K562 (cell line): ENCODE measurements around the gene INS. TPM values are rescaled to one million over a fixed set of nuclear protein-coding genes. Genes with fewer than 3 reads are reported as not detected.

Experiments used
- ATAC-seq: fragments of 200-7000 bp; cut with Tn5 transposase; 3 replicates; pipeline ENCODE4 v1.9.1; 2020; ENCODE audit warnings: moderate library complexity
- BruUV-seq: library from RNA; stranded (reverse); fragments of 400-500 nt; replicated peaks from 2 replicates; lab custom pipeline; 2021; lab: Mats Ljungman, UMichigan
- CTCF ChIA-PET: fragments of 300-600 bp; formaldehyde crosslinking; extraction: SDS; loops from one replicate; lab custom pipeline; 2021; ENCODE audit warnings: low intra/inter-chr PET ratio; lab: Yijun Ruan, JAX
- POLR2A ChIA-PET: fragments of 300-600, 350-650 bp; sonication (Branson Sonifier 250); formaldehyde crosslinking; extraction: SDS; loops from one replicate; lab custom pipeline; 2021; ENCODE audit warnings: antibody characterized with exemption, inconsistent platforms; lab: Yijun Ruan, JAX
- DNase-seq, 4 experiments: peaks; one replicate each; pipeline versions ENCODE4 v3.0.0 to v3.0.0-alpha.2; 2011 to 2018; ENCODE audit warnings: low spot score in 3 of 4, mixed read lengths in 3 of 4; ENCODE audit errors: extremely low read depth in 1 of 4
- FAIRE-seq: peaks from 2 replicates; lab custom pipeline; 2011; peaks lifted over from hg19 to GRCh38; lab: Jason Lieb, UNC
- H2AFZ ChIP-seq: 2 replicates; pipeline ENCODE4 v1.6.0; 2011; ENCODE audit warnings: low read depth, low read length, control low read depth, inconsistent platforms
- H3K27ac ChIP-seq: fragments of 200-600 bp; 3 replicates; pipeline ENCODE4 v1.8.0; 2011; ENCODE audit warnings: low read depth, mild to moderate bottlenecking, control low read depth, inconsistent platforms, low read length, moderate library complexity, mixed read lengths; ENCODE audit errors: extremely low read depth
- H3K27me3 ChIP-seq, 2 experiments: fragments of 300-600 bp in 1 of 2; 2 replicates in 1 of 2; 3 replicates in 1 of 2; pipeline versions ENCODE4 v1.6.0 to v1.8.0; 2011; ENCODE audit warnings: inconsistent platforms in 2 of 2, low read length in 2 of 2, mild to moderate bottlenecking in 1 of 2, mixed read lengths in 1 of 2, moderate library complexity in 1 of 2; ENCODE audit not compliant: control insufficient read depth in 2 of 2, insufficient read depth in 2 of 2
- H3K36me3 ChIP-seq: fragments of 300-600 bp; 3 replicates; pipeline ENCODE4 v1.8.0; 2011; ENCODE audit warnings: mild to moderate bottlenecking, low read length, inconsistent platforms; ENCODE audit not compliant: control insufficient read depth, insufficient read depth
- H3K4me1 ChIP-seq, 2 experiments: fragments of 200-600 bp in 1 of 2; replicated peaks in 1 of 2; 2 replicates in 1 of 2; 3 replicates in 1 of 2; pipeline versions ENCODE4 v1.5.1 to v1.8.0; 2011; ENCODE audit warnings: inconsistent platforms in 2 of 2, low read length in 2 of 2, mild to moderate bottlenecking in 1 of 2, mixed read lengths in 1 of 2, moderate library complexity in 1 of 2; ENCODE audit not compliant: control insufficient read depth in 2 of 2, insufficient read depth in 2 of 2
- H3K4me2 ChIP-seq: 2 replicates; pipeline ENCODE4 v1.6.1; 2011; ENCODE audit warnings: low read length, control low read depth, inconsistent platforms, mixed read lengths; ENCODE audit not compliant: insufficient read depth
- H3K4me3 ChIP-seq: fragments of 200-600 bp; sonication (generic), shearing (Covaris generic); 2 replicates; pipeline ENCODE4 v1.5.1; 2016; ENCODE audit warnings: control low read depth, inconsistent platforms
- H3K79me2 ChIP-seq: fragments of 200-600 bp; 3 replicates; pipeline ENCODE4 v1.8.0; 2011; ENCODE audit warnings: low read length, inconsistent platforms; ENCODE audit not compliant: control insufficient read depth, insufficient read depth
- H3K9ac ChIP-seq, 2 experiments: 2 replicates each; pipeline versions ENCODE4 v1.6.0 to v1.6.1; 2011; ENCODE audit warnings: low read depth in 2 of 2, low read length in 2 of 2, control low read depth in 1 of 2, inconsistent platforms in 1 of 2, mild to moderate bottlenecking in 1 of 2, mixed read lengths in 1 of 2; ENCODE audit not compliant: insufficient read depth in 1 of 2
- H3K9me1 ChIP-seq: one replicate; pipeline ENCODE4 v1.6.0; 2011; ENCODE audit warnings: inconsistent platforms, mild to moderate bottlenecking, low read length, moderate library complexity; ENCODE audit not compliant: control insufficient read depth, insufficient read depth
- H3K9me3 ChIP-seq: replicated peaks from 2 replicates; pipeline ENCODE4 v1.5.1; 2011; ENCODE audit warnings: low read depth, low read length, inconsistent platforms; ENCODE audit not compliant: control insufficient read depth, insufficient read depth
- H4K20me1 ChIP-seq: replicated peaks from 2 replicates; pipeline ENCODE4 v1.6.1; 2011; ENCODE audit warnings: low read length, inconsistent platforms, mixed read lengths; ENCODE audit not compliant: control insufficient read depth, insufficient read depth
- ARHGAP35 ChIP-seq: fragments of 450-650 bp; IDR thresholded peaks from 2 replicates; pipeline ENCODE4 v1.6.1; 2018; ENCODE audit not compliant: partially characterized antibody
- CBX2 ChIP-seq: fragments of 200-600 bp; sonication (generic); IDR thresholded peaks from one replicate; pipeline ENCODE4 v1.6.1; 2012; ENCODE audit warnings: mild to moderate bottlenecking, low read length, inconsistent platforms; ENCODE audit not compliant: insufficient read depth, poor library complexity, severe bottlenecking
- FIP1L1 ChIP-seq: fragments of 200-400 bp; formaldehyde crosslinking; IDR thresholded peaks from 2 replicates; pipeline ENCODE4 v1.6.1; 2018; ENCODE audit warnings: mild to moderate bottlenecking, low read depth, low read length; ENCODE audit not compliant: poor library complexity, severe bottlenecking
- HSF4 ChIP-seq: fragments of 250-450 bp; sonication (Bioruptor Pico); IDR thresholded peaks from 2 replicates; pipeline ENCODE4 v2.1.2; 2022; ENCODE audit warnings: mild to moderate bottlenecking, moderate library complexity, borderline replicate concordance
- MAZ ChIP-seq, 2 experiments: fragments of 450-650 bp in 1 of 2; sonication (generic) in 1 of 2; formaldehyde crosslinking; IDR thresholded peaks in 1 of 2; conservative IDR thresholded peaks in 1 of 2; 2 replicates each; pipeline versions ENCODE4 v1.4.0 to v1.5.0; 2020; ENCODE audit warnings: mild to moderate bottlenecking in 1 of 2, missing genetic modification reagents in 1 of 2
- MCM7 ChIP-seq, 2 experiments: fragments of 450-650 bp; IDR thresholded peaks; 2 replicates each; pipeline ENCODE4 v1.6.1; 2016 to 2018
- MYC ChIP-seq, 2 experiments: fragments of 250-450 bp in 1 of 2; sonication (Bioruptor Pico) in 1 of 2; IDR thresholded peaks; 2 replicates each; pipeline versions ENCODE4 v1.5.1 to v1.6.1; 2012 to 2021; ENCODE audit warnings: low read depth in 2 of 2, borderline replicate concordance in 1 of 2, improper control_type of control experiment in 1 of 2, low read length in 1 of 2, mild to moderate bottlenecking in 1 of 2, moderate library complexity in 1 of 2
- POLR2AphosphoS5 ChIP-seq: IDR thresholded peaks from 2 replicates; pipeline ENCODE4 v1.6.1; 2011; ENCODE audit warnings: mild to moderate bottlenecking, low read depth, low read length, moderate library complexity; ENCODE audit not compliant: control insufficient read depth, insufficient read depth
- RBBP5 ChIP-seq: fragments of 200-600 bp; sonication (generic); IDR thresholded peaks from 2 replicates; pipeline ENCODE4 v1.6.1; 2012; ENCODE audit warnings: borderline replicate concordance, mild to moderate bottlenecking, low read length, control low read depth, inconsistent platforms; ENCODE audit not compliant: insufficient read depth, poor library complexity, severe bottlenecking
- THRAP3 ChIP-seq: fragments of 450-650 bp; IDR thresholded peaks from 2 replicates; pipeline ENCODE4 v1.6.1; 2016; ENCODE audit warnings: mild to moderate bottlenecking, inconsistent platforms, borderline replicate concordance
- ZBTB49 ChIP-seq: sonication (generic); formaldehyde crosslinking; IDR thresholded peaks from 2 replicates; pipeline ENCODE4 v1.8.0; 2022; ENCODE audit warnings: missing genetic modification reagents, mild to moderate bottlenecking, borderline replicate concordance
- ZBTB7A ChIP-seq: IDR thresholded peaks from 2 replicates; pipeline ENCODE4 v1.6.1; 2011; ENCODE audit warnings: low read depth, mild to moderate bottlenecking, low read length, moderate library complexity, borderline replicate concordance; ENCODE audit not compliant: control insufficient read depth
- ZKSCAN1 ChIP-seq: fragments of 150-350 bp; IDR thresholded peaks from 2 replicates; pipeline ENCODE4 v1.6.1; 2016; ENCODE audit warnings: low read depth, low read length
- ZNF217 ChIP-seq: sonication (generic); formaldehyde crosslinking; IDR thresholded peaks from 2 replicates; pipeline ENCODE4 v1.8.0; 2022; ENCODE audit warnings: mild to moderate bottlenecking, missing genetic modification reagents
- ZNF3 ChIP-seq: fragments of 250-450 bp; sonication (Bioruptor Pico); IDR thresholded peaks from 2 replicates; pipeline ENCODE4 v1.5.0; 2021; ENCODE audit warnings: mild to moderate bottlenecking, moderate library complexity
- ZNF695 ChIP-seq: fragments of 450-650 bp; formaldehyde crosslinking; IDR thresholded peaks from 2 replicates; pipeline ENCODE4 v1.4.0; 2020; ENCODE audit warnings: mild to moderate bottlenecking, moderate library complexity
- WGBS: fragments of 100-300 bp; shearing (Covaris generic); methylation state at CpG from one replicate; pipeline ENCODE4 v1.1.6; 2016; ENCODE audit warnings: low coverage, mixed read lengths; ENCODE audit not compliant: insufficient coverage; ENCODE audit errors: missing lambda C conversion rate; 5-methylcytosine and 5-hydroxymethylcytosine counted together
- in situ Hi-C: fragments of 300-500 bp; cut with MboI; formaldehyde crosslinking; loops from 4 replicates; pipeline ENCODE4 v1.15.0; 2018; ENCODE audit warnings: inconsistent platforms, mixed read lengths
- intact Hi-C: fragments of 100-400 bp; cut with micrococcal nuclease; formaldehyde crosslinking; loops from 2 replicates; pipeline ENCODE4 v1.14.2; 2022
- polyA plus RNA-seq, 8 experiments: library from polyadenylated mRNA; depleted of rRNA in 4 of 8; stranded (reverse) in 5 of 8; unstranded in 3 of 8; fragments of >200 nt; fragmentation: Nextera tagmentation in 2 of 8; fragmentation: Illumina TruSeq in 1 of 8; extraction: Ambion mirVana in 2 of 8; extraction: Trizol in 1 of 8; gene quantifications; 2 replicates each; pipeline versions ENCODE4 v1.2.1 to v1.2.3, GENCODE V29; 2011 to 2014; ENCODE audit warnings: inconsistent platforms in 1 of 8, missing spikeins in 1 of 8
- total RNA-seq, 7 experiments: library from RNA; depleted of rRNA in 6 of 7; stranded (reverse); fragments of >200 nt in 6 of 7; fragmentation: Illumina TruSeq in 2 of 7; extraction: Trizol in 2 of 7; gene quantifications; 2 replicates each; pipeline versions ENCODE4 v1.2.1 to v1.2.3, GENCODE V29; 2011 to 2021; ENCODE audit warnings: low replicate concordance in 1 of 7

Gene INS
- total and polyA plus RNA-seq, 9 of the 15 experiments (the other 6 are each of a cell fraction or from before 2014, with no cell fraction given) = not detected

- ATAC-seq (no peak), DNase-seq (no peak), FAIRE-seq (no peak)
- Histone ChIP-seq H3K4me1 (no peaks in the 10 kb centered on the region), H3K9ac (no peak overlapping the region; a peak in 1 of 4 replicates), H2AFZ (no peak overlapping the region), H3K79me2 (no peaks in the 10 kb centered on the region), H3K9me1 (no peaks in the 10 kb centered on the region), H3K9me3 (no peaks in the 10 kb centered on the region), H3K27me3 (peaks cover 0 to 12% of the 10 kb centered on the region in 2 experiments; a peak in 3 of 5 replicates), H3K27ac (no peak overlapping the region), H4K20me1 (no peaks in the 10 kb centered on the region), H3K4me2 (no peak overlapping the region), H3K36me3 (no peaks in the 10 kb centered on the region), H3K4me3 (no peak overlapping the region)
- BruUV-seq = no TSS peak
- ChIA-PET POLR2A (interaction anchor here (0.6 kb wide), 2 partner anchors 18 to 875 kb away, joined by 3 read pairs; no protein-coding TSS in a partner anchor), CTCF (no interaction called here)
- intact Hi-C loops (no loop called here), in situ Hi-C loops (no loop called here)
- TF ChIP-seq MYC (IDR thresholded peaks at IDR 0.05; ENCODE audit: low read depth, low read length) = no peak
- TF ChIP-seq MYC (CRISPR knock-in tag; IDR thresholded peaks at IDR 0.05; ENCODE audit: borderline replicate concordance, low read depth) = no peak
- TF ChIP-seq ZBTB7A = no peak
- TF ChIP-seq ARHGAP35 = no peak
- TF ChIP-seq ZBTB49 (CRISPR knock-in tag) = no peak
- TF ChIP-seq CBX2 = no peak
- no peak for TF ChIP-seq THRAP3
- no peak for TF ChIP-seq ZNF3 (CRISPR knock-in tag)
- TF ChIP-seq POLR2AphosphoS5 = no peak
- TF ChIP-seq HSF4 (CRISPR knock-in tag) = no peak
- no peak for TF ChIP-seq ZNF695 (CRISPR knock-in tag)
- no peak for TF ChIP-seq MAZ (CRISPR knock-in tag; conservative IDR thresholded peaks at IDR 0.05 in 1 of 2, IDR thresholded peaks at IDR 0.05 in 1 of 2)
- TF ChIP-seq MCM7 (IDR thresholded peaks at IDR 0.05) = no peak
- TF ChIP-seq FIP1L1 = no peak
- no peak for TF ChIP-seq ZNF217 (CRISPR knock-in tag)
- TF ChIP-seq RBBP5 = no peak
- TF ChIP-seq ZKSCAN1 = no peak
- 1% methylated on average over 12 of the region's 19 CpGs for WGBS
These were observed 38.6 kb downstream of the INS start for GRCh38 chr11:2122222-2122906.
